GM23248 (cell line): ENCODE measurements around the gene C2orf49. TPM values are rescaled to one million over a fixed set of nuclear protein-coding genes. Genes with fewer than 3 reads are reported as not detected.

ENCODE experiments used
- DNase-seq: peaks from one replicate; pipeline ENCODE4 v3.0.0-alpha.2; 2015
- H2AFZ ChIP-seq: fragments of 200-600 bp; sonication (generic); 2 replicates; pipeline ENCODE4 v1.6.1; 2016; ENCODE audit warnings: antibody characterized with exemption
- H3F3A ChIP-seq: fragments of 200-600 bp; sonication (generic); 2 replicates; pipeline ENCODE4 v1.6.1; 2016; ENCODE audit warnings: mild to moderate bottlenecking, antibody characterized with exemption, mixed run types; ENCODE audit not compliant: insufficient read depth
- H3K27ac ChIP-seq: fragments of 200-600 bp; sonication (generic); 2 replicates; pipeline ENCODE4 v1.5.1; 2016; ENCODE audit warnings: mild to moderate bottlenecking
- H3K27me3 ChIP-seq: fragments of 200-600 bp; sonication (generic); replicated peaks from 2 replicates; pipeline ENCODE4 v1.6.1; 2016; ENCODE audit warnings: mild to moderate bottlenecking; ENCODE audit not compliant: insufficient read depth
- H3K36me3 ChIP-seq: fragments of 200-600 bp; sonication (generic); 2 replicates; pipeline ENCODE4 v1.6.1; 2016; ENCODE audit warnings: low read depth, mild to moderate bottlenecking
- H3K4me1 ChIP-seq: fragments of 200-600 bp; sonication (generic); 2 replicates; pipeline ENCODE4 v1.6.1; 2016; ENCODE audit warnings: mild to moderate bottlenecking; ENCODE audit not compliant: insufficient read depth
- H3K4me2 ChIP-seq: fragments of 200-600 bp; sonication (generic); one replicate; pipeline ENCODE4 v1.6.1; 2016; ENCODE audit warnings: mild to moderate bottlenecking; ENCODE audit not compliant: unreplicated experiment
- H3K4me3 ChIP-seq: fragments of 200-600 bp; sonication (generic); 2 replicates; pipeline ENCODE4 v1.5.1; 2016; ENCODE audit warnings: mild to moderate bottlenecking
- H3K79me2 ChIP-seq: fragments of 200-600 bp; sonication (generic); 2 replicates; pipeline ENCODE4 v1.6.1; 2016; ENCODE audit warnings: mild to moderate bottlenecking; ENCODE audit not compliant: insufficient read depth
- H3K9ac ChIP-seq: fragments of 200-600 bp; sonication (generic); 2 replicates; pipeline ENCODE4 v1.6.1; 2016; ENCODE audit warnings: mild to moderate bottlenecking
- H3K9me2 ChIP-seq: fragments of 200-600 bp; sonication (generic); 2 replicates; pipeline ENCODE4 v1.6.1; 2016; ENCODE audit warnings: mixed run types, mild to moderate bottlenecking, moderate library complexity; ENCODE audit not compliant: insufficient read depth
- H3K9me3 ChIP-seq: fragments of 200-600 bp; sonication (generic); one replicate; pipeline ENCODE4 v1.6.1; 2017; ENCODE audit warnings: low read depth
- H4K20me1 ChIP-seq: fragments of 200-600 bp; sonication (generic); 2 replicates; pipeline ENCODE4 v1.6.0; 2016; ENCODE audit not compliant: insufficient read depth
- EZH2 ChIP-seq: fragments of 200-600 bp; sonication (generic); IDR thresholded peaks from 2 replicates; pipeline ENCODE4 v1.6.1; 2018; ENCODE audit warnings: antibody characterized with exemption, mild to moderate bottlenecking; ENCODE audit not compliant: insufficient read depth, poor library complexity, severe bottlenecking
- EZH2phosphoT487 ChIP-seq: fragments of 200-600 bp; sonication (generic); IDR thresholded peaks from 2 replicates; pipeline ENCODE4 v1.6.1; 2018; ENCODE audit warnings: antibody characterized with exemption, moderate library complexity, mild to moderate bottlenecking, low read depth; ENCODE audit not compliant: insufficient read depth
- WGBS, 2 experiments: methylation state at CpG; one replicate each; pipeline ENCODE4 v1.1.6; 2015 to 2017; ENCODE audit warnings: low lambda C conversion rate in 2 of 2, low coverage in 1 of 2; ENCODE audit errors: missing lambda C conversion rate in 2 of 2; 5-methylcytosine and 5-hydroxymethylcytosine counted together
- in situ Hi-C: fragments of 300-500 bp; cut with MboI; formaldehyde crosslinking; loops from 2 replicates; pipeline ENCODE4 v1.15.0; 2020
- polyA plus RNA-seq: library from polyadenylated mRNA; unstranded; fragments of >200 nt; fragmentation: Nextera tagmentation; extraction: Ambion mirVana; gene quantifications from 2 replicates; pipeline ENCODE4 v1.2.1, GENCODE V29; 2016
- total RNA-seq: library from RNA; depleted of rRNA; stranded (reverse); fragments of >200 nt; shearing (Covaris generic); gene quantifications from 2 replicates; pipeline ENCODE4 v1.2.3, GENCODE V29; 2014

C2orf49 gene
- total and polyA plus RNA-seq, 2 experiments from 2014 or later = 9.0 to 13.6 TPM

- TF ChIP-seq EZH2phosphoT487 (0 out of 2 replicates have a peak, but pooled peaks have one; percentile 44), EZH2 (no peak)
- in situ Hi-C loops = no loop called here
- Histone ChIP-seq H3K9me3 (no peaks in the 10 kb centered on the region), H4K20me1 (0 out of 2 replicates have a peak, but pooled peaks cover 7% of the 10 kb centered on the region), H3K9me2 (no peaks in the 10 kb centered on the region), H3K4me3 (peak overlapping the region; percentile 28), H3K79me2 (peaks cover 97% of the 10 kb centered on the region), H3K36me3 (peaks cover 68% of the 10 kb centered on the region), H3K4me2 (peak overlapping the region; percentile 49), H3K27ac (peak overlapping the region; percentile 77), H2AFZ (no peak overlapping the region), H3F3A (peaks cover 92% of the 10 kb centered on the region), H3K4me1 (peaks cover 68% of the 10 kb centered on the region), H3K9ac (peak overlapping the region; percentile 57), H3K27me3 (no peaks in the 10 kb centered on the region)
- peak; percentile 85 for DNase-seq
- 2% methylated on average over 8 of the region's 8 CpGs for WGBS, 2 experiments
Measured at GRCh38 chr2:105388971-105389381, 51.6 kb downstream of the C2orf49 start.

DNA sequence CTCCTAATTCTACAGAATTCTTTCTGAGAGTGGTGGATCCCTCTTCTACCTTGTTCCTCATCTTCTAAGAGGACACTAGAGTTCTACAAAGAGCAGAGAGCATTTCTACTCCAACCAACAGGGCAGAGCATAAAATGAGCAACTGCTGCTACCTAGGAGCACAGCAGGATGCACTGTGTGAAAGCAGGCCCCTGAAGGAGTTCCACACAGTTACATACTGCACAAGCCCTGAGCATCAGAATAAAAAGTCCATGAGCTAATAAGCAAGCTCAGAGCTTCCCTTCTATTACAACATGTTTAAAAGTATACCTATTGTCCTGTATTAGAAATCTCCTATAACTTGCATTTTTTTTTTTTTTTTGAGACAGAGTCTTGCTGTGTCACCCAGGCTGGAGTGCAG, 53.1 kb downstream of the C2orf49 start:
- Histone ChIP-seq H2AFZ (no peak overlapping the region), H3F3A (peaks cover 93% of the 10 kb centered on the region), H3K79me2 (peaks cover 97% of the 10 kb centered on the region), H3K4me2 (peak overlapping the region; percentile 54), H3K9ac (peak overlapping the region; percentile 22; the same call in 1 of the 2 replicates), H3K4me1 (peaks cover 83% of the 10 kb centered on the region), H3K4me3 (peak overlapping the region; percentile 10; the same call in 1 of the 2 replicates), H4K20me1 (0 out of 2 replicates have a peak, but pooled peaks cover 7% of the 10 kb centered on the region), H3K36me3 (peaks cover 68% of the 10 kb centered on the region), H3K27me3 (no peaks in the 10 kb centered on the region), H3K27ac (peak overlapping the region; percentile 77), H3K9me2 (no peaks in the 10 kb centered on the region), H3K9me3 (no peaks in the 10 kb centered on the region)
- peak; percentile 53 for DNase-seq
- in situ Hi-C loops = no loop called here
- no peak for TF ChIP-seq EZH2phosphoT487
- no peak for TF ChIP-seq EZH2

GRCh38 chr2:105391058-105391627, 53.8 kb downstream of the C2orf49 start:
- WGBS, 2 experiments = 85 to 88% methylated on average over 5 of the region's 5 CpGs
- Histone ChIP-seq H3K9ac (peak overlapping the region; percentile 22; the same call in 1 of the 2 replicates), H3F3A (peaks cover 95% of the 10 kb centered on the region), H3K9me2 (no peaks in the 10 kb centered on the region), H4K20me1 (0 out of 2 replicates have a peak, but pooled peaks cover 7% of the 10 kb centered on the region), H3K4me2 (peak overlapping the region; percentile 54), H3K4me3 (peak overlapping the region; percentile 10; the same call in 1 of the 2 replicates), H3K27ac (peak overlapping the region; percentile 77), H3K9me3 (no peaks in the 10 kb centered on the region), H3K36me3 (peaks cover 68% of the 10 kb centered on the region), H3K4me1 (peaks cover 90% of the 10 kb centered on the region), H2AFZ (no peak overlapping the region), H3K27me3 (no peaks in the 10 kb centered on the region), H3K79me2 (peaks cover 97% of the 10 kb centered on the region)
- in situ Hi-C loops = no loop called here
- no peak for TF ChIP-seq EZH2
- no peak for TF ChIP-seq EZH2phosphoT487
- peak; percentile 59 for DNase-seq

GRCh38 chr2:105391763-105392662, 54.7 kb downstream of the C2orf49 start:
- Histone ChIP-seq H3K4me3 (peak overlapping the region; percentile 10; the same call in 1 of the 2 replicates), H3K79me2 (peaks cover 95% of the 10 kb centered on the region), H3K27me3 (no peaks in the 10 kb centered on the region), H4K20me1 (0 out of 2 replicates have a peak, but pooled peaks cover 7% of the 10 kb centered on the region), H3K9me3 (no peaks in the 10 kb centered on the region), H3F3A (peaks cover 92% of the 10 kb centered on the region), H3K36me3 (peaks cover 65% of the 10 kb centered on the region), H3K4me2 (peak overlapping the region; percentile 54), H3K4me1 (peaks cover 93% of the 10 kb centered on the region), H3K9ac (0 out of 2 replicates have a peak overlapping the region, but pooled peaks have one; percentile 7), H3K27ac (peak overlapping the region; percentile 77), H3K9me2 (no peaks in the 10 kb centered on the region), H2AFZ (no peak overlapping the region)
- 80 to 82% methylated on average over 9 of the region's 9 CpGs for WGBS, 2 experiments
- DNase-seq = peak; percentile 52
- TF ChIP-seq EZH2phosphoT487 = no peak
- TF ChIP-seq EZH2 = no peak
- in situ Hi-C loops = no loop called here
